ENCODE results near the gene CALCOCO2.
"Not testable (repeated sequence)": the region's sequence is repeated elsewhere in the genome, so short reads cannot be mapped to it uniquely, and the experiment has no call there.

Gene CALCOCO2

DNA sequence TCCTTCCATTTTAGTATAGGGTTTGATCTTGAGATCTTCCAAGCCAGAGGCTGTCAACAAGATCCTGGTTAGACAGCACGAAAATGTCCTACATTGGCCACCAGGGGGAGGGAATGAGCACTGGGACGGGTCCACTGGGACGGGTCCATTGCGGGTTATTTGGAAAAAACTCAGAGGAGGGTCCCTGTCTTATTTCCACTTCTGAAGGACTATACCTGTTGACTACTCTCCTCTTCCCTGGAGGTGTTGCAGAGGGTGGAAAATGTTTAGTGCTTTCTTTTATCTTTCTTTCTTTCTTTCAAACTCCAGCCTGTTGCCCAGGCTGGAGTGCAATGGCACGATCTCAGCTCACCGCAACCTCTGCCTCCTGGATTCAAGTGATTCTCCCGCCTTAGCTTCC is 16.3 kb upstream of the CALCOCO2 start:
- DNase-seq (ENCODE audit: insufficient read length, low spot score) (peak; percentile 41), FAIRE-seq (no peak)
- peak; percentile 85 for TF ChIP-seq CTCF (IDR thresholded peaks at IDR 0.05; ENCODE audit: insufficient read depth, missing control alignments)

GRCh38 chr17:48815311-48815710 is 15.5 kb upstream of the CALCOCO2 start:
- no peak for TF ChIP-seq CTCF (IDR thresholded peaks at IDR 0.05; ENCODE audit: insufficient read depth, missing control alignments)
- DNase-seq (ENCODE audit: insufficient read length, low spot score): no peak
- no peak for FAIRE-seq

- TF ChIP-seq CTCF (IDR thresholded peaks at IDR 0.05; ENCODE audit: insufficient read depth, missing control alignments): no peak
- FAIRE-seq (no peak), DNase-seq (ENCODE audit: insufficient read length, low spot score) (no peak)
Measured at GRCh38 chr17:48816438-48816773, 14.4 kb upstream of the CALCOCO2 start.

- FAIRE-seq (no peak), DNase-seq (ENCODE audit: insufficient read length, low spot score) (peak; percentile 96)
- TF ChIP-seq CTCF (IDR thresholded peaks at IDR 0.05; ENCODE audit: insufficient read depth, missing control alignments): no peak
Measured at GRCh38 chr17:48816774-48817590, 13.9 kb upstream of the CALCOCO2 start, which contains the start of gene TTLL6. TSS of gene TTLL6 (minus strand) at chr17:48817229. CDS start at chr17:48817072, 157 bp downstream.

DNA sequence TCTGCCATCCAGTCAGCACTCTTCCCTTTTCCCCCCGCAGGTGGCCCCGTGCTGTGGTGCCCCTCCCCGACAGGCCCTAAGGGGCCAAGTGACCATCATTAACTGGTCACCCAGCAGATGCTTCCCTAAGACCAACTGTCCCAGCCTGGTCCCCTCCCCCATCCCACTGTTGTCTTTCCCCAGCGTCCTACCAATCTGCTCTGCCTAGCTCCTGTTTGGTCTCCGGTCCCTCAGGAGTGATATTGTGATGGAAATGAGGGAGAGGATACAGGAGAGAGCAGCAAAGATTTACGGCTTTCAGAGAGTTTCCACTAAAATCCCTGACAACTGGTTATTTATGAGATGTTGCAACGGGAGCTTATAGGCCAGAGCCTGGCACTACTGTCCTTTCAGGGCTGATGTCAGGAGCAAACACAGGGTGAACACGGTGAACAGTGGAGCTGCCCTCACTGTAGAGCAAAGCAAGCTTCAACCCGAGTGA is 12.4 kb upstream of the CALCOCO2 start:
- no peak for TF ChIP-seq CTCF (IDR thresholded peaks at IDR 0.05; ENCODE audit: insufficient read depth, missing control alignments)
- DNase-seq (ENCODE audit: insufficient read length, low spot score) (no peak), FAIRE-seq (no peak)

DNA sequence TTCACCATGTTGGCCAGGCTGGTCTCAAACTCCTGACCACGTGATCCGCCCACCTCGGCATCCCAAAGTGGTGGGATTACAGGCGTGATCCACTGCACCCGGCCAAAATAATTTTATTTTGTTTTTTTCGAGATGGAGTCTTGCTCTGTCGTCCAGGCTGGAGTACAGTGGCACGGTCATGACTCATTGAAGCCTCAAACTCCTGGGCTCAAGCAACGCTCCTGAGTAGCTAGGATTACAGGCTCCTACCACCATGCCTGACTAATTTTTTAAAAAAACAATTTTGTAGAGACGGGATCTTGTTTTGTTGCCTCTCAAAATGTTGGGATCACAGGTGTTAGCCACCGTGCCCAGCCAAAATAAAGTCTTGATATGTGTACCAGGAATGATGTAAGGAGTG is 11.4 kb upstream of the CALCOCO2 start:
- DNase-seq (ENCODE audit: insufficient read length, low spot score): no peak
- FAIRE-seq: no peak
- no peak for TF ChIP-seq CTCF (IDR thresholded peaks at IDR 0.05; ENCODE audit: insufficient read depth, missing control alignments)

GRCh38 chr17:48820936-48821335 is 9.9 kb upstream of the CALCOCO2 start:
- FAIRE-seq; DNase-seq (ENCODE audit: insufficient read length, low spot score): not testable (repeated sequence)
